ENCODE results near the gene CEP128.

CEP128 gene

GRCh38 chr14:80681651-80682050 lies 259.9 kb downstream of the CEP128 start:
- FAIRE-seq (no peak), DNase-seq (ENCODE audit: insufficient read length, low spot score) (no peak)
- no peak for TF ChIP-seq POLR2A (IDR thresholded peaks at IDR 0.05; ENCODE audit: low read depth, low read length)
- TF ChIP-seq PAX5 (IDR thresholded peaks at IDR 0.05; ENCODE audit: insufficient read depth, low read length, severe bottlenecking) = no peak
- TF ChIP-seq POU2F2 (IDR thresholded peaks at IDR 0.05; ENCODE audit: low read depth, low read length) = no peak
- TF ChIP-seq POLR2AphosphoS5 (IDR thresholded peaks at IDR 0.05; ENCODE audit: low read depth, low read length) = no peak
- TF ChIP-seq TAF1 (IDR thresholded peaks at IDR 0.05; ENCODE audit: low read depth, low read length) = no peak
- no peak for TF ChIP-seq SPI1 (IDR thresholded peaks at IDR 0.05; ENCODE audit: low read depth, low read length)

DNA sequence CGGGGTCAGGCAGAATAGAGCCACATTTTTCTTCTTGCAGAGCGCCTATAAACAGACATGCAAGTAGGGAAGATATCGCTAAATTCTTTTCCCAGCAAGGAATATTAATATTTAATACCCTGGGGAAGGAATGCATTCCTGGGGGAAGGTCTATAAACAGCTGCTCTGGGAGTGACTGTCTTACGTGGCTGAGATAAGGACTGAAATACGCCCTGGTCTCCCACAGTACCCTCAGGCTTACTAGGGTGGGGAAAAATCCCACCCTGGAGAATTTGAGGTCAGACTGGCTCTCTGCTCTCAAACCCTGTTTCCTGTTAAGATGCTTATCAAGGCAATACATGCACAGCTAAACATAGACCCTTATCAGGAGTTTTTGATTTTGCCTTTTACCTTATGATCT lies 262.3 kb downstream of the CEP128 start:
- DNase-seq (ENCODE audit: insufficient read length, low spot score) = no peak
- FAIRE-seq = no peak
- TF ChIP-seq PAX5 (IDR thresholded peaks at IDR 0.05; ENCODE audit: insufficient read depth, low read length, severe bottlenecking) (no peak), POU2F2 (IDR thresholded peaks at IDR 0.05; ENCODE audit: low read depth, low read length) (no peak), TAF1 (IDR thresholded peaks at IDR 0.05; ENCODE audit: low read depth, low read length) (no peak), SPI1 (IDR thresholded peaks at IDR 0.05; ENCODE audit: low read depth, low read length) (no peak), POLR2A (IDR thresholded peaks at IDR 0.05; ENCODE audit: low read depth, low read length) (no peak), POLR2AphosphoS5 (IDR thresholded peaks at IDR 0.05; ENCODE audit: low read depth, low read length) (no peak)

DNA sequence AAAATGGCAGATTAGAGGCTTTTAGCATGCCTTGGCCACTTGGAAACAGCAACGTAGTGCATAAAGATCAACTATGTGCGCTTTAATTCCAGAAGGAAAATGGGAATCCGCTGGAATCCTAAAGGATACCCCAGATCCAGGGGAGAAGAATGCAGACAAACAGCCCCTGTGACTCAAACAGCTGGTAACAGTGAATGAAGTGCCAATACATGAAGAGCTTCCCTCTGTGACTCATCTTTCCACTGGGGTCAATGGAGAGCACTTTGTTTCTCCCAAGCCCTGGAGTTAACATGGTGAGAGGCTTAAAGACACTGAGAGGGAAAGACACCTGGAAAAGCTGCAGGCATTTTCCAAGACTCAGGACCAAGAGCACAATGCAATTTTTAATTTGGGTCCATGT lies 263.1 kb downstream of the CEP128 start:
- FAIRE-seq (no peak), DNase-seq (ENCODE audit: insufficient read length, low spot score) (no peak)
- TF ChIP-seq PAX5 (IDR thresholded peaks at IDR 0.05; ENCODE audit: insufficient read depth, low read length, severe bottlenecking) = no peak
- no peak for TF ChIP-seq TAF1 (IDR thresholded peaks at IDR 0.05; ENCODE audit: low read depth, low read length)
- no peak for TF ChIP-seq POU2F2 (IDR thresholded peaks at IDR 0.05; ENCODE audit: low read depth, low read length)
- TF ChIP-seq SPI1 (IDR thresholded peaks at IDR 0.05; ENCODE audit: low read depth, low read length) = no peak
- no peak for TF ChIP-seq POLR2A (IDR thresholded peaks at IDR 0.05; ENCODE audit: low read depth, low read length)
- no peak for TF ChIP-seq POLR2AphosphoS5 (IDR thresholded peaks at IDR 0.05; ENCODE audit: low read depth, low read length)

DNA sequence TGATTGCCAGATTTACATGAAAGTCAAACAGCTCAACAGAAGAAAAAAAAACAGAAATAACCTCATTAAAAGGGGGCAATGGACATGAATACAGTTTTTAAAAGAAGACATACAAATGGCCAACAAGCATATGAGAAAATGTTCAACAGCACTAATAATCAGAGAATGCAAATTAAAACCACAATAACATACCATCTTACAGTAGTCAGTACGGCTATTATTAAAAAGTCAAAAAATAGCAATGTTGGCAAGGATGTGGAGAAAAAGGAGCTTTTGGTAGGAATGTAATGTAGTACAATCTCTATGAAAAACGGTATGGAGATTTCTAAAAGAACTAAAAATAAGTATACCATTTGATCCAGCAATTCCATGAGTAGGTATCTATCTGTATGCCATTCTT lies 272.1 kb downstream of the CEP128 start:
- FAIRE-seq = no peak
- TF ChIP-seq PAX5 (IDR thresholded peaks at IDR 0.05; ENCODE audit: insufficient read depth, low read length, severe bottlenecking) (no peak), POLR2A (IDR thresholded peaks at IDR 0.05; ENCODE audit: low read depth, low read length) (no peak), POLR2AphosphoS5 (IDR thresholded peaks at IDR 0.05; ENCODE audit: low read depth, low read length) (no peak), TAF1 (IDR thresholded peaks at IDR 0.05; ENCODE audit: low read depth, low read length) (no peak), SPI1 (IDR thresholded peaks at IDR 0.05; ENCODE audit: low read depth, low read length) (no peak), POU2F2 (IDR thresholded peaks at IDR 0.05; ENCODE audit: low read depth, low read length) (no peak)
- no peak for DNase-seq (ENCODE audit: insufficient read length, low spot score)

DNA sequence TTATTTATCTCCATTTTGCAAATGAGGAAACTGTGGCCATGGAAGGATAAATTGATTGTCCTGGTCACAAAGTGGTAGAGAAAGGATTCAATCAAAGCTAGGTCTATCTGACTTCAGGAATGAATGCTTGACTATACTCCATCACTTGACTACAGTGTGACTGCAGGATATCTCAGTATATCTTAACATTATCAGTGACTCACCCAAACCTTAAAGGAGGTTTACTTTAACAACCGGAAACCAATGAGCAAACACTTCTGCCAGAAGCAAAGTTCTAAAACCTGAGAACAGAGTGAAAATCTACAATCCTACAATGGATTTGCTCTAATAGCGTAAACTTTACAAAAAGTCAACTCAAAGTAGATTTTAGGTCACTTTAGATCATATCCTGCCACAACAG lies 277.0 kb downstream of the CEP128 start:
- DNase-seq (ENCODE audit: insufficient read length, low spot score) (no peak), FAIRE-seq (no peak)
- TF ChIP-seq POU2F2 (IDR thresholded peaks at IDR 0.05; ENCODE audit: low read depth, low read length) = no peak
- TF ChIP-seq POLR2A (IDR thresholded peaks at IDR 0.05; ENCODE audit: low read depth, low read length) = no peak
- no peak for TF ChIP-seq TAF1 (IDR thresholded peaks at IDR 0.05; ENCODE audit: low read depth, low read length)

GRCh38 chr14:80663541-80663940 lies 278.0 kb downstream of the CEP128 start:
- no peak for DNase-seq (ENCODE audit: insufficient read length, low spot score)
- TF ChIP-seq POLR2A (IDR thresholded peaks at IDR 0.05; ENCODE audit: low read depth, low read length) = no peak
- TF ChIP-seq SPI1 (IDR thresholded peaks at IDR 0.05; ENCODE audit: low read depth, low read length) = no peak
- no peak for TF ChIP-seq TAF1 (IDR thresholded peaks at IDR 0.05; ENCODE audit: low read depth, low read length)
- no peak for TF ChIP-seq POLR2AphosphoS5 (IDR thresholded peaks at IDR 0.05; ENCODE audit: low read depth, low read length)
- no peak for TF ChIP-seq POU2F2 (IDR thresholded peaks at IDR 0.05; ENCODE audit: low read depth, low read length)
- FAIRE-seq = no peak

GRCh38 chr14:80659783-80660182 lies 281.8 kb downstream of the CEP128 start:
- no peak for DNase-seq (ENCODE audit: insufficient read length, low spot score)
- FAIRE-seq = no peak
- TF ChIP-seq POLR2AphosphoS5 (IDR thresholded peaks at IDR 0.05; ENCODE audit: low read depth, low read length) (no peak), TAF1 (IDR thresholded peaks at IDR 0.05; ENCODE audit: low read depth, low read length) (no peak), SPI1 (IDR thresholded peaks at IDR 0.05; ENCODE audit: low read depth, low read length) (no peak), PAX5 (IDR thresholded peaks at IDR 0.05; ENCODE audit: insufficient read depth, low read length, severe bottlenecking) (no peak), POLR2A (IDR thresholded peaks at IDR 0.05; ENCODE audit: low read depth, low read length) (no peak), POU2F2 (IDR thresholded peaks at IDR 0.05; ENCODE audit: low read depth, low read length) (no peak)

- FAIRE-seq (no peak), DNase-seq (ENCODE audit: insufficient read length, low spot score) (no peak)
- TF ChIP-seq POLR2AphosphoS5 (IDR thresholded peaks at IDR 0.05; ENCODE audit: low read depth, low read length) (no peak), SPI1 (IDR thresholded peaks at IDR 0.05; ENCODE audit: low read depth, low read length) (no peak), POLR2A (IDR thresholded peaks at IDR 0.05; ENCODE audit: low read depth, low read length) (no peak), TAF1 (IDR thresholded peaks at IDR 0.05; ENCODE audit: low read depth, low read length) (no peak), POU2F2 (IDR thresholded peaks at IDR 0.05; ENCODE audit: low read depth, low read length) (no peak), PAX5 (IDR thresholded peaks at IDR 0.05; ENCODE audit: insufficient read depth, low read length, severe bottlenecking) (no peak)
Observed at GRCh38 chr14:80658733-80659132, 282.8 kb downstream of the CEP128 start.

GRCh38 chr14:80658155-80658554 lies 283.4 kb downstream of the CEP128 start:
- TF ChIP-seq SPI1 (IDR thresholded peaks at IDR 0.05; ENCODE audit: low read depth, low read length) (no peak), POU2F2 (IDR thresholded peaks at IDR 0.05; ENCODE audit: low read depth, low read length) (no peak), POLR2AphosphoS5 (IDR thresholded peaks at IDR 0.05; ENCODE audit: low read depth, low read length) (no peak), TAF1 (IDR thresholded peaks at IDR 0.05; ENCODE audit: low read depth, low read length) (no peak), POLR2A (IDR thresholded peaks at IDR 0.05; ENCODE audit: low read depth, low read length) (no peak), PAX5 (IDR thresholded peaks at IDR 0.05; ENCODE audit: insufficient read depth, low read length, severe bottlenecking) (no peak)
- DNase-seq (ENCODE audit: insufficient read length, low spot score) = no peak
- no peak for FAIRE-seq

- no peak for DNase-seq (ENCODE audit: insufficient read length, low spot score)
- TF ChIP-seq TAF1 (IDR thresholded peaks at IDR 0.05; ENCODE audit: low read depth, low read length) (no peak), POU2F2 (IDR thresholded peaks at IDR 0.05; ENCODE audit: low read depth, low read length) (no peak), PAX5 (IDR thresholded peaks at IDR 0.05; ENCODE audit: insufficient read depth, low read length, severe bottlenecking) (no peak), SPI1 (IDR thresholded peaks at IDR 0.05; ENCODE audit: low read depth, low read length) (no peak), POLR2A (IDR thresholded peaks at IDR 0.05; ENCODE audit: low read depth, low read length) (no peak), POLR2AphosphoS5 (IDR thresholded peaks at IDR 0.05; ENCODE audit: low read depth, low read length) (no peak)
- no peak for FAIRE-seq
Observed at GRCh38 chr14:80653956-80654355, 287.6 kb downstream of the CEP128 start.
